ENCODE results near the gene FAM229A.

FAM229A gene

DNA sequence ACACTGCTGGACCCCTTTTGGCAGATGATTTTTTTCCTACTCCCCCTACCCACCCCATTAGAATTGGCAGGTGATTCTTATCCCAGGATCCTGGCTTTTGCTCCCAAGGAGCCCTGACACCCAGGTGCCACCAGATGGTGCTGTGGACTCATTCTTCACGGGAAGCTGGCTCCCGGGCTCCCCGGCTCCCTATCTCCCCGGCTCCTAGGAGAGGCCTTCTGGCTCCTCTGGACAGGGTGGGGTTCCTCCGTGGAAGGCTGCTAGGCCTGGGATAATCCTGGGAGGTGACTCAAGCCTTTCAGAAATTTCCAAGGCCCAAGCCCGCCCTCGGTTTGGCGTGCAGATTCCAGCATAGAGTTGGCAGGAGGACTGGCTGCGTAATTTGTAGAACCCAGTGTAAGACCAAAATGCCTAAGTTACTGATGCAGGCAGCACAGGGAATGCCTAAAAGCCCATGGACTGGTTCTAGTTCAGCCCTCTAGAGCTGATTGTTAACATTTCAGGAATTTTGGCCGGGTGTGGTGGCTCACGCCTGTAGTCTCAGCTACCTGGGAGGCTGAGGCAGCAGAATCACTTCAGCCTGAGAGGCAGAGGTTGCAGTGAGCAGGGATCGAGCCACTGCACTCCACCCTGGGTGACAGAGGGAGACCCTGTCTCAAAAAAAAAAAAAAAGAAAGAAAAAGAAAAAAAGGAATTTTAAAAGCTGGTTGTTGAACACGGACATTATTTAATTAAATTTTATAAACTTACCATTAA is 38.8 kb upstream of the FAM229A start:
- TF ChIP-seq NFIC (IDR thresholded peaks at IDR 0.05) (no peak), CEBPB (IDR thresholded peaks at IDR 0.05) (no peak), FOXM1 (IDR thresholded peaks at IDR 0.05; ENCODE audit: borderline replicate concordance, low read depth) (no peak), RAD21 (IDR thresholded peaks at IDR 0.05; ENCODE audit: low read depth) (peak; percentile 93)

DNA sequence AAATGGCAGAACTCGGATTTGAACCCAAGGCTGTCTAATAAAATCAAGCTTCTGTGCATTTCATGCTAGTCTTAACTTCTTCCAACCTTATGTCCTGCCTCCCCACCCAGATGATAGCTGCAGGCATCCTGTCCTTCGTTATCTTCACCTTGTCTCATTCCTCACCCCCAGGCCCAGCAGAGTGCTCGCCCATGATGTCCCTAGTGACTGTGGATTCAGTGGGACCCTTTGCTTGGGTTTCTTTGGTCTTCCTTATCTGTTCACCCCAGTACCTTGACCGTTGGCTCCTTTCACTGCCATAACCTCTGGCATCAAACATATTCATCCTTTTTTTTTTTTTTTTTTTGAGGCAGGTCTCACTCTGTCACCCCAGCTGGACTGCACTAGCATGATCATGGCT is 37.6 kb upstream of the FAM229A start:
- TF ChIP-seq EGR1 (IDR thresholded peaks at IDR 0.05) (no peak), RAD21 (IDR thresholded peaks at IDR 0.05; ENCODE audit: low read depth) (no peak), CEBPB (IDR thresholded peaks at IDR 0.05) (no peak), TCF12 (IDR thresholded peaks at IDR 0.05; ENCODE audit: low read depth) (no peak), TEAD4 (IDR thresholded peaks at IDR 0.05) (no peak), YY1 (IDR thresholded peaks at IDR 0.05; ENCODE audit: low read depth) (no peak), ZBTB7A (IDR thresholded peaks at IDR 0.05; ENCODE audit: low read depth) (no peak), TAF1 (IDR thresholded peaks at IDR 0.05; ENCODE audit: low read depth) (no peak), NFIC (IDR thresholded peaks at IDR 0.05) (no peak), CREB1 (IDR thresholded peaks at IDR 0.05; ENCODE audit: low read depth) (no peak), EP300 (IDR thresholded peaks at IDR 0.05; ENCODE audit: borderline replicate concordance) (no peak), FOXM1 (IDR thresholded peaks at IDR 0.05; ENCODE audit: borderline replicate concordance, low read depth) (no peak)
- TF ChIP-seq, protein P1, sequence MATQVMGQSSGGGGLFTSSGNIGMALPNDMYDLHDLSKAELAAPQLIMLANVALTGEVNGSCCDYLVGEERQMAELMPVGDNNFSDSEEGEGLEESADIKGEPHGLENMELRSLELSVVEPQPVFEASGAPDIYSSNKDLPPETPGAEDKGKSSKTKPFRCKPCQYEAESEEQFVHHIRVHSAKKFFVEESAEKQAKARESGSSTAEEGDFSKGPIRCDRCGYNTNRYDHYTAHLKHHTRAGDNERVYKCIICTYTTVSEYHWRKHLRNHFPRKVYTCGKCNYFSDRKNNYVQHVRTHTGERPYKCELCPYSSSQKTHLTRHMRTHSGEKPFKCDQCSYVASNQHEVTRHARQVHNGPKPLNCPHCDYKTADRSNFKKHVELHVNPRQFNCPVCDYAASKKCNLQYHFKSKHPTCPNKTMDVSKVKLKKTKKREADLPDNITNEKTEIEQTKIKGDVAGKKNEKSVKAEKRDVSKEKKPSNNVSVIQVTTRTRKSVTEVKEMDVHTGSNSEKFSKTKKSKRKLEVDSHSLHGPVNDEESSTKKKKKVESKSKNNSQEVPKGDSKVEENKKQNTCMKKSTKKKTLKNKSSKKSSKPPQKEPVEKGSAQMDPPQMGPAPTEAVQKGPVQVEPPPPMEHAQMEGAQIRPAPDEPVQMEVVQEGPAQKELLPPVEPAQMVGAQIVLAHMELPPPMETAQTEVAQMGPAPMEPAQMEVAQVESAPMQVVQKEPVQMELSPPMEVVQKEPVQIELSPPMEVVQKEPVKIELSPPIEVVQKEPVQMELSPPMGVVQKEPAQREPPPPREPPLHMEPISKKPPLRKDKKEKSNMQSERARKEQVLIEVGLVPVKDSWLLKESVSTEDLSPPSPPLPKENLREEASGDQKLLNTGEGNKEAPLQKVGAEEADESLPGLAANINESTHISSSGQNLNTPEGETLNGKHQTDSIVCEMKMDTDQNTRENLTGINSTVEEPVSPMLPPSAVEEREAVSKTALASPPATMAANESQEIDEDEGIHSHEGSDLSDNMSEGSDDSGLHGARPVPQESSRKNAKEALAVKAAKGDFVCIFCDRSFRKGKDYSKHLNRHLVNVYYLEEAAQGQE (IDR thresholded peaks at IDR 0.05; ENCODE audit: low read depth), result no peak
- TF ChIP-seq, protein P2, sequence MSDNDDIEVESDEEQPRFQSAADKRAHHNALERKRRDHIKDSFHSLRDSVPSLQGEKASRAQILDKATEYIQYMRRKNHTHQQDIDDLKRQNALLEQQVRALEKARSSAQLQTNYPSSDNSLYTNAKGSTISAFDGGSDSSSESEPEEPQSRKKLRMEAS (IDR thresholded peaks at IDR 0.05), result no peak
- TF ChIP-seq, protein P3, sequence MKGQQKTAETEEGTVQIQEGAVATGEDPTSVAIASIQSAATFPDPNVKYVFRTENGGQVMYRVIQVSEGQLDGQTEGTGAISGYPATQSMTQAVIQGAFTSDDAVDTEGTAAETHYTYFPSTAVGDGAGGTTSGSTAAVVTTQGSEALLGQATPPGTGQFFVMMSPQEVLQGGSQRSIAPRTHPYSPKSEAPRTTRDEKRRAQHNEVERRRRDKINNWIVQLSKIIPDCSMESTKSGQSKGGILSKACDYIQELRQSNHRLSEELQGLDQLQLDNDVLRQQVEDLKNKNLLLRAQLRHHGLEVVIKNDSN (IDR thresholded peaks at IDR 0.05), result no peak

DNA sequence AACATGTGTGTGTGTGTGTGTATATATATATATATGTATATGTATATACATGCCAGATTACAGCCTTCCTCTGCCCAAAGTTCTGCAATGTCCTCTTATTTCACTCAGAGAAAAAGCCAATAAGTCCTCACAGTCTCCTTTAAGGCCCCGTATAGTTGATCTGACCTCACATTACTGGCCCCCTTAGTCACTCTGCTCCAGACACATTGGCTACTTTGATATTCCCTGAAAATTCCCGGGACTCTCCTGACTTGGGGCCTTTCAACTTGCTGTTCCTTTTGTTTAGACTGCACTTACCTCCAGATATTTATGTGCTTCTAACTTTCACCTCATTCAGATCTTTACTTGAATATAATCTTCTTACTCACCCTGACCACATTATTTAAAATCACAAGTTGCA is 36.1 kb upstream of the FAM229A start:
- no peak for TF ChIP-seq EGR1 (IDR thresholded peaks at IDR 0.05)

DNA sequence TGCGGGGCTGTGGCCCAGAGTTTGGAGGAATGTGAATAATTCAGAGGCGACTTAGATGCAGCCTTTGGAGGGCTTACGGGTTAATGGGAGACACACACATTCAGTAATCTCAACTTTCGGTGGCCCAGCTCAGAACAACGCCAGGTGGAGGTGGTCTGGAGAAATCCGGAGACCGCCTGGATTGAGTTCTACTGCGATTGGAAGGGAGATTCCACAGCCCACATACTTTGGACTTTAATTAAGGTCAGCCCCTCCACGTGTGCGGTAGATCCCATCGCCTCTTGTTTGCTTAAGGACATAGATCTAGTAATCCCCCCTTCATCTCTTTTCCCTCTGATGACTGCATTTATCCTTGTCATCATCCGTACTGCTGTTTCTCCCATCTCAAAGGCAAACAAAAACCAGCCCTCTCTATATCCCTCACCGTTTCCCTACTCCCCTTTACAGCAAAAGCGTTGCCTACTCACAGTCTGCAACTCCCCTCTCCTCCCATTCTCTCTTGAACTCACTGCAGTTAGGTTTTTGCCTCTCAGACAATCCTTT is 32.7 kb upstream of the FAM229A start:
- TF ChIP-seq RAD21 (IDR thresholded peaks at IDR 0.05; ENCODE audit: low read depth) (no peak), CEBPB (IDR thresholded peaks at IDR 0.05) (no peak), TEAD4 (IDR thresholded peaks at IDR 0.05) (no peak), ZBTB7A (IDR thresholded peaks at IDR 0.05; ENCODE audit: low read depth) (no peak), CREB1 (IDR thresholded peaks at IDR 0.05; ENCODE audit: low read depth) (no peak), NFIC (IDR thresholded peaks at IDR 0.05) (no peak)
- TF ChIP-seq, protein P1 (IDR thresholded peaks at IDR 0.05; ENCODE audit: low read depth), result 0 out of 2 replicates have a peak, but pooled peaks have one; percentile 4

DNA sequence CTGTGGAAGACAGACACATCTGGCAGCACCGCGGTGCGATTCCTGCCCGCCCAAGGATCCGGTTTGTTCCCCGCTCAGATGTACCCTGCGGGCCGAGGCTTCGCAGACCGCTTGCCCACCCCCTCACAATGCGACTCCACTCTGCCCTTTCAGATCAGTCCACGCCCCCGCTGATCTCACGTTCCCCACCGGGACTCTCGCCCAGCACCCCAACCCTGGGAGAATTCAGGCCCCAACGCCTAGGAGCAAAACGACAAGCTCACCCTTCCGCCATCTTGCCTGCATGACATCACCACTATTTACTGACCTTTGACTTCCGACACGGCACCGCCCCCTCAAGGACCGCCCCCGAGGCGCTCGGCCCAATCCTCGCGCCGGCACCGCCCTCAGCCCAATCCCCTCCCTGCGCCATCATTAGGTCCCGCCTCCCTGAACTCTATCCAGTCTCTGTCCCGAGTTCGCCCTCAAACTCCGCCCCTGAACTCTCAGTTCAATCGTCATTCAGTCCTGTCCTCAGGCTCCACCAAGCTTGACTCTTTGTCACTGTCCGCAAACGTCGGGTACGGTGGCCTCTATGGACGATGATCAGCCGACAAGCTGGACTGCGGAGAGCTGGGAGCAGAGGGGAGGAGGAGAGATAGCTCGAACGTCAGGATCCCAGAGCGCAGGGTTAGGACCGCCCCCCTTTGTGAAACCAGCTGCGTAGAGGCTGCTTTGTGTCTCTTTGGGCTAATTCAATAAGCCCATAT is 32.0 kb upstream of the FAM229A start, which contains the start of gene BSDC1:
BSDC1 (minus strand) TSS at position 301 of the 749 bp plus-strand sequence; CDS start at position 274, 27 bp downstream.
- peak; percentile 97 for TF ChIP-seq YY1 (IDR thresholded peaks at IDR 0.05; ENCODE audit: low read depth)
- no peak for TF ChIP-seq ZBTB7A (IDR thresholded peaks at IDR 0.05; ENCODE audit: low read depth)
- TF ChIP-seq, protein P2 (IDR thresholded peaks at IDR 0.05), result peak; percentile 40; the same call in 1 of the 2 replicates
- no peak; the same call in 1 of the 2 replicates for TF ChIP-seq TCF12 (IDR thresholded peaks at IDR 0.05; ENCODE audit: low read depth)
- peak; percentile 65; the same call in 1 of the 2 replicates for TF ChIP-seq CREB1 (IDR thresholded peaks at IDR 0.05; ENCODE audit: low read depth)
- TF ChIP-seq RAD21 (IDR thresholded peaks at IDR 0.05; ENCODE audit: low read depth), result no peak
- TF ChIP-seq NFIC (IDR thresholded peaks at IDR 0.05), result no peak
- no peak for TF ChIP-seq FOXM1 (IDR thresholded peaks at IDR 0.05; ENCODE audit: borderline replicate concordance, low read depth)
- TF ChIP-seq, protein P1 (IDR thresholded peaks at IDR 0.05; ENCODE audit: low read depth), result 0 out of 2 replicates have a peak, but pooled peaks have one; percentile 15
- TF ChIP-seq, protein P3 (IDR thresholded peaks at IDR 0.05), result no peak
- no peak; the same call in 1 of the 2 replicates for TF ChIP-seq EGR1 (IDR thresholded peaks at IDR 0.05)
- TF ChIP-seq TAF1 (IDR thresholded peaks at IDR 0.05; ENCODE audit: low read depth), result peak; percentile 74
- 0 out of 2 replicates have a peak, but pooled peaks have one; percentile 5 for TF ChIP-seq EP300 (IDR thresholded peaks at IDR 0.05; ENCODE audit: borderline replicate concordance)
- peak; percentile 23; the same call in 1 of the 2 replicates for TF ChIP-seq CEBPB (IDR thresholded peaks at IDR 0.05)
- no peak for TF ChIP-seq TEAD4 (IDR thresholded peaks at IDR 0.05)

All from Ishikawa (cell line).